ENCODE data around the gene TRPM8.

DNA sequence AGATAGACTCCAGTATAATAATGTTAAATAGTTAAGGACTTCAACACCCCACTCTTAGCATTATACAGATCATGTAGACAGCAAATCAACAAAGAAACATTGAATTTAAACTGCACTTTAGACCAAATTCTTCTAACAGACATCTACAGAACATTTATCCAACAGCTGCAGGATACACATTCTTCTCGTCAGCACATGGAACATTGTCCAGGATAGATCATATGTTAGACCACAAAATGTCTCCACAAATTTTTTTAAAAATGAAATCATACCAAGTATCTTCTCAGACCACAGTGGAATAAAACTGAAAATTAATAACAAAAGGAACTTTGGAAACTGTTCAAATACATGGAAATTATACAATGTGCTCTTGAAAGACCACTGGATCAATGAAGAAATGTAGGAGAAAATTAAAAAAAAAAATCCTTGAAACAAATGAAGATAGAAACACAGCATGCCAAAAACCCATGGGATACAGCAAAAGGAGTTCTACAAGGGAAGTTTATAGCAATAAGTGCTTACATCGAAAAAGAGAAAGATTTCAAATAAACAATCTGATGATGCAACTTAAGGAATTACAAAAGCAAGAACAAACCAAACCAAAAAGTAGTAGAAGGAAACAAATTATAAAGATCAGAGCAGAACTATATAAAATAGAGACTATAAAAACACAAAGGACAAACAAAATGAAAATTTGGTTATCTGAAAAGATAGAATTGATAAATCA, 121.1 kb downstream of the TRPM8 start:
- no peak for TF ChIP-seq POLR2A (IDR thresholded peaks at IDR 0.05)
- TF ChIP-seq, protein P1, sequence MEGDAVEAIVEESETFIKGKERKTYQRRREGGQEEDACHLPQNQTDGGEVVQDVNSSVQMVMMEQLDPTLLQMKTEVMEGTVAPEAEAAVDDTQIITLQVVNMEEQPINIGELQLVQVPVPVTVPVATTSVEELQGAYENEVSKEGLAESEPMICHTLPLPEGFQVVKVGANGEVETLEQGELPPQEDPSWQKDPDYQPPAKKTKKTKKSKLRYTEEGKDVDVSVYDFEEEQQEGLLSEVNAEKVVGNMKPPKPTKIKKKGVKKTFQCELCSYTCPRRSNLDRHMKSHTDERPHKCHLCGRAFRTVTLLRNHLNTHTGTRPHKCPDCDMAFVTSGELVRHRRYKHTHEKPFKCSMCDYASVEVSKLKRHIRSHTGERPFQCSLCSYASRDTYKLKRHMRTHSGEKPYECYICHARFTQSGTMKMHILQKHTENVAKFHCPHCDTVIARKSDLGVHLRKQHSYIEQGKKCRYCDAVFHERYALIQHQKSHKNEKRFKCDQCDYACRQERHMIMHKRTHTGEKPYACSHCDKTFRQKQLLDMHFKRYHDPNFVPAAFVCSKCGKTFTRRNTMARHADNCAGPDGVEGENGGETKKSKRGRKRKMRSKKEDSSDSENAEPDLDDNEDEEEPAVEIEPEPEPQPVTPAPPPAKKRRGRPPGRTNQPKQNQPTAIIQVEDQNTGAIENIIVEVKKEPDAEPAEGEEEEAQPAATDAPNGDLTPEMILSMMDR (IDR thresholded peaks at IDR 0.05) = no peak

Data from ovary (tissue), 3 donors.